PFSK-1 (cell line): ENCODE results near the gene DDC.

Source experiments
- FOXP2 ChIP-seq: optimal IDR thresholded peaks from 2 replicates; pipeline ENCODE3; 2011; ENCODE audit warnings: borderline replicate concordance, control low read depth, inconsistent platforms; ENCODE audit not compliant: insufficient read depth; ENCODE audit errors: extremely low read length, extremely low read depth
- POLR2AphosphoS5 ChIP-seq: IDR thresholded peaks from 2 replicates; pipeline ENCODE4 v1.6.1; 2012; ENCODE audit warnings: low read depth, mild to moderate bottlenecking, control low read depth, low read length, moderate library complexity
- SIN3A ChIP-seq: IDR thresholded peaks from 2 replicates; pipeline ENCODE4 v1.6.1; 2012; ENCODE audit warnings: mild to moderate bottlenecking, low read length, moderate library complexity, borderline replicate concordance; ENCODE audit not compliant: insufficient read depth
- TAF1 ChIP-seq: IDR thresholded peaks from 2 replicates; pipeline ENCODE4 v1.6.1; 2012; ENCODE audit warnings: low read length, control low read depth, borderline replicate concordance; ENCODE audit not compliant: insufficient read depth
- TF ChIP-seq, protein P1 (sequence below), 2 experiments: IDR thresholded peaks; 2 replicates each; pipeline versions ENCODE4 v1.6.1 to v1.8.0; 2011 to 2012; ENCODE audit warnings: low read depth in 2 of 2, low read length in 2 of 2, control low read depth in 1 of 2, inconsistent platforms in 1 of 2, mild to moderate bottlenecking in 1 of 2, moderate library complexity in 1 of 2; ENCODE audit not compliant: insufficient read depth in 1 of 2

The DDC gene

GRCh38 chr7:50552139-50552538, 13.1 kb downstream of the DDC start:
- TF ChIP-seq, protein P1, sequence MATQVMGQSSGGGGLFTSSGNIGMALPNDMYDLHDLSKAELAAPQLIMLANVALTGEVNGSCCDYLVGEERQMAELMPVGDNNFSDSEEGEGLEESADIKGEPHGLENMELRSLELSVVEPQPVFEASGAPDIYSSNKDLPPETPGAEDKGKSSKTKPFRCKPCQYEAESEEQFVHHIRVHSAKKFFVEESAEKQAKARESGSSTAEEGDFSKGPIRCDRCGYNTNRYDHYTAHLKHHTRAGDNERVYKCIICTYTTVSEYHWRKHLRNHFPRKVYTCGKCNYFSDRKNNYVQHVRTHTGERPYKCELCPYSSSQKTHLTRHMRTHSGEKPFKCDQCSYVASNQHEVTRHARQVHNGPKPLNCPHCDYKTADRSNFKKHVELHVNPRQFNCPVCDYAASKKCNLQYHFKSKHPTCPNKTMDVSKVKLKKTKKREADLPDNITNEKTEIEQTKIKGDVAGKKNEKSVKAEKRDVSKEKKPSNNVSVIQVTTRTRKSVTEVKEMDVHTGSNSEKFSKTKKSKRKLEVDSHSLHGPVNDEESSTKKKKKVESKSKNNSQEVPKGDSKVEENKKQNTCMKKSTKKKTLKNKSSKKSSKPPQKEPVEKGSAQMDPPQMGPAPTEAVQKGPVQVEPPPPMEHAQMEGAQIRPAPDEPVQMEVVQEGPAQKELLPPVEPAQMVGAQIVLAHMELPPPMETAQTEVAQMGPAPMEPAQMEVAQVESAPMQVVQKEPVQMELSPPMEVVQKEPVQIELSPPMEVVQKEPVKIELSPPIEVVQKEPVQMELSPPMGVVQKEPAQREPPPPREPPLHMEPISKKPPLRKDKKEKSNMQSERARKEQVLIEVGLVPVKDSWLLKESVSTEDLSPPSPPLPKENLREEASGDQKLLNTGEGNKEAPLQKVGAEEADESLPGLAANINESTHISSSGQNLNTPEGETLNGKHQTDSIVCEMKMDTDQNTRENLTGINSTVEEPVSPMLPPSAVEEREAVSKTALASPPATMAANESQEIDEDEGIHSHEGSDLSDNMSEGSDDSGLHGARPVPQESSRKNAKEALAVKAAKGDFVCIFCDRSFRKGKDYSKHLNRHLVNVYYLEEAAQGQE (IDR thresholded peaks at IDR 0.05; ENCODE audit: insufficient read depth in 1 of 2, low read depth in 2 of 2, low read length in 2 of 2) = no peak
- TF ChIP-seq TAF1 (no peak), POLR2AphosphoS5 (no peak), SIN3A (no peak), FOXP2 (no peak)

DNA sequence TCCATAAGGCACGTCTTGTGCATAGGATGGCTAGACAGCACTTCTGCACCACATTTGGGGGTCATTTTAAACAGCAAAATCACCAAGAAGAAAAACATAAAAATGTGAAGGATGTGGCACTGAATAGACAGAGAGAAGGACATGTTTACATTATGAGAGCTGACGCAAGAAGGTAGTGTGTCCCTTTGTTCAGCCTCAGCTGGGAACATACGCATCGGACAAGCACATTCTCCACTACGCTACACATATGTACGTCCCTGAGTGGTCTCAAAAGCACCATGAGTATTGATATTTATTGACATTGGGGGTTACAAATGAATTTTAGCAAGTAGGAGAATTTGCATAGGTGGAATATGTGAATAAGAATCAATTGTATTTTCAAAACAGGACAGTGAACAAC, 20.2 kb downstream of the DDC start:
- TF ChIP-seq FOXP2 (no peak), POLR2AphosphoS5 (no peak), TAF1 (no peak), SIN3A (no peak)
- TF ChIP-seq, protein P1 (IDR thresholded peaks at IDR 0.05; ENCODE audit: insufficient read depth in 1 of 2, low read depth in 2 of 2, low read length in 2 of 2) = no peak

- TF ChIP-seq, protein P1 (IDR thresholded peaks at IDR 0.05; ENCODE audit: insufficient read depth in 1 of 2, low read depth in 2 of 2, low read length in 2 of 2) = no peak
Observed at GRCh38 chr7:50543776-50544442, 21.3 kb downstream of the DDC start.

- TF ChIP-seq TAF1 (no peak), POLR2AphosphoS5 (no peak), SIN3A (no peak), FOXP2 (no peak)
- TF ChIP-seq, protein P1 (IDR thresholded peaks at IDR 0.05; ENCODE audit: insufficient read depth in 1 of 2, low read depth in 2 of 2, low read length in 2 of 2) = no peak
Observed at GRCh38 chr7:50542132-50542531, 23.1 kb downstream of the DDC start.
